Ammon's horn (tissue), 1 donor: ENCODE results near the gene C15orf39.
"Not testable (repeated sequence)": the region's sequence is repeated elsewhere in the genome, so short reads cannot be mapped to it uniquely, and the experiment has no call there.

Source experiments
- DNase-seq: peaks from one replicate; pipeline ENCODE4 v3.0.0-alpha.2; 2016; ENCODE audit warnings: low spot score

The C15orf39 gene

DNA sequence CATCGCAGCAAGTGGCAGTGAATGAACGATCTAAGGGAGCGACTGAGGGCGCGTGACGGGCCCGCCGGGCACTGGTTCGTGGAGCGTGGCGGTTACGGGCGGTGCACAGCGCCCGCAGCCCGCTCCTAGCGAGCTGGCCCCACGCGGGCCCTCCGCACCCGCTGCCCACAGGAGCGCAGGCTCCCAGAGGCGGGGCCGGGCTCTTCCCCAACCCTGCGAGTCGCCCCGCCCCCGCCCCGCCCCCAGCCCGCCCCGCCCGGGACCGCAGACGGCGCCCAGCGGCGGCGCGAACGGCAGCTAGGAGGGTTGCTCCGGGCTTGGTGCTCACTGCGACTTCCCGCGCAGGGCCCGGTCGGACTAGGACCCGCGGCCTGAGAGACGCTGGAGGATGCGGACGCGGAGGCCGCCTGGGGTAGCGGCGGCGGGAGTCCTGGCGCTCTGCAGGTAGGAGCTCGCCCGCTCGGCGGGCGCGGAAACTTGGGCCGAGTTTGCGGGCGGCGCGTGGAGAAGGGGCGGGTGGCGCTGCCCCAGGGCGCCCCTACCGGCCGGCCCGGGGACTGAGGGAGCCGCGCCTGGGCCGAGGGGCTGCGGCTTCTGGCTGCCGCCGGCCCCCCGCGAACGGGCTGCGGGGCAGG is at the start of gene C15orf39:
C15orf39 (plus strand) TSS at position 267 of the 635 bp plus-strand sequence. CDS start 4,167 bp downstream, outside the sequence.
- peak; percentile 71 for DNase-seq

DNA sequence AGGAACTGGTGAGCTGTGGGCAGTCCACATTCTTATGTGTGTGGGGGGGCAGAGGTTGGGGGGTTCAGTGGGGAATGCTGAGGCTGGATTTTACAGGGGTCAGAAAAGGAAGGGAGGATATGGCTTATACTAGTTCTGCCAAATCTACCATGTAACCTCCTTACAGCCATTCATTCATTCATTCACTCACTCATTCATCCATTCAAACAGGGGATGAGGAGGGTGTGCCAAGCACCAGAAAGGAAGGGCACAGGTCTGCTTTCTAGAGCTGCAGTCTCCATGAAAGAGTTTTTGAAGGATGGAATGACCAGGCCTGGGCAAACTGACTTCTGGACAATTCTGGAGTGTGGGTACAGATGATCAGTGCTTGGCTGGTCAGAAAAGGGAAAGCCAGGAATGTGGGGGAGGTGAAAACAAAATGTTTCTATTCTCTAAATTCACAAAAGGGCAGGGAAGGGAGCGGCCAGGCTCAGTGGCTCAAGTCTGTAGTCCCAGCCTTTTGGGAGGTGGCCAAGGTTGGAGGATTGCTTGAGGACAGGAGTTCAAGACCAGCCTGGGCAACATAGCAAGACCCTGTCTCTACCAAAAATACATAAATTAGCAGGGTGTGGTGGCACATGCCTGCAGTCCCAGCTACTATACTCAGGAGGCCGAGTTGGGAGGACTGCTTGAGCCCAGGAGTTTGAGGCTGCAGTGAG is 49.2 kb upstream of the C15orf39 start:
- DNase-seq: no peak

DNA sequence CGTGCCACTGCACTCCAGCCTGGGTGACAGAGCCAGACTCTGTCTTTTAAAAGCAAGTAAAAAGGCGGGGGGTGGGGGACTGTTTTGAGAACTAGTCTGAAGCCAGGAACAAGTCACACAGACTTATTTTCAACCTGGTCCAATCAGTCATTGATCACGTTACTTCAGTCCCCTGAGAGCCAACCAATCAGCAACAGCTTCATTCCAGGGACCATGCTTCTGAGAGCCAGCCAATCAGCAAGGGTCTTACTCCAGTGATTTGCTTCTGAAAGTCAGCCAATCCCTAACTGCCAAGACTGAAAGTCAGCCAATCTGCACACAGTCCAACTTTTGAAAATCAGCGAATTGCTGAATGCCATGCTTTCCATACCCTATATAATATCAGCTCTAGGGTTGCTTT is 48.6 kb upstream of the C15orf39 start:
- peak; percentile 61 for DNase-seq

GRCh38 chr15:75153565-75154276 is 48.0 kb upstream of the C15orf39 start:
- peak; percentile 32 for DNase-seq

DNA sequence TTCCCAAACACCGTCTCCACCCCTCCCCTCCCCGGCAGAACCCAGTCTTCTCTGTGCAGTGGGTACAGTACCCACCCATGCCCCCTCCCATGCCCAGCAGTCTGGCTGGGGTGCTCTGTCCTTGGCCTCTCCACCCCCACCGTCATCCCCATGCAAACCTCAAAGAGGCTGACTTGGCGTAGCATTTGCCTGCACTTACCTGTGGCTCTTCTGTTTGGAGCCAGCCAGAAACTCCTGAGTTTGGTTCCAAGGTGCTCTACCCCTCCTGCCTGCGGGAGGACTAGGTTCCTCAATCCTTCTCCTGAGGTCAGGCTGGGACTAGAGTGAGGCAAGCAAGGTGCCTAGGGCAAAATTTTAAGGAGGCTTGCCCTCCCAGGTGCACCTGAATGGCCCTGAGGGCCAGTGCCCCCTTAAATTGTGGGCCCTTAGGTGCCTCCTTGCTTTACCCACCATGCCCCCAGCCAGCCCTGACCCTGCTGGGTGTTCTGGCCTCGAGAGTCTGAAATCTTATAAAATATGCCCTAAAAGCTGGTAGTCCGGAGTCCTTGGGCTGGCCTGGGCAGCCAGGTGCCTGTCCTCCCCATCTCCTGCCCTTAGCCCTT is 47.1 kb upstream of the C15orf39 start:
- DNase-seq: no peak

GRCh38 chr15:75156326-75157215 is 45.1 kb upstream of the C15orf39 start:
- no peak for DNase-seq

DNA sequence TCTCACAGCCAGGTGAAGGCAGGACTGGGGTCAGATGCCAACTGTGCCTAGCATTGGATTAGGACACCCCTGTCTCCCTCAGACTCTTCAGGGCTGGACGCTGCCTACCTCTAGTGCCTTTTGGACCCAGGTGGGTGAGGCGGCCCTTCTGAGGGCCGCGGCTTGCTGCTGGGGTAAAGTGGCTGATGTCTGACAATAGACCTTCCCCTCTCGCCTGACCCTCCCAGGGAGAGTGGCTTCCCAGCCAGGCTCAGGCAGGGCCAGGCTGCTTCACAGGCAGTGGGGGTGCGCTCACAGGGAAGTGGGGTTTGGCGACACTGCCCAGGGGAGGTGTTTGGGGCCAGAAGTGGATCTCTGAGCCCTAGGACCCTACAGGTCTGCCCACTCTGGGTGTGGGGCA is 43.3 kb upstream of the C15orf39 start:
- DNase-seq: no peak

- no peak for DNase-seq
Observed at GRCh38 chr15:75159244-75159643, 42.4 kb upstream of the C15orf39 start.

- no peak for DNase-seq
Observed at GRCh38 chr15:75161106-75161916, 40.4 kb upstream of the C15orf39 start.

DNA sequence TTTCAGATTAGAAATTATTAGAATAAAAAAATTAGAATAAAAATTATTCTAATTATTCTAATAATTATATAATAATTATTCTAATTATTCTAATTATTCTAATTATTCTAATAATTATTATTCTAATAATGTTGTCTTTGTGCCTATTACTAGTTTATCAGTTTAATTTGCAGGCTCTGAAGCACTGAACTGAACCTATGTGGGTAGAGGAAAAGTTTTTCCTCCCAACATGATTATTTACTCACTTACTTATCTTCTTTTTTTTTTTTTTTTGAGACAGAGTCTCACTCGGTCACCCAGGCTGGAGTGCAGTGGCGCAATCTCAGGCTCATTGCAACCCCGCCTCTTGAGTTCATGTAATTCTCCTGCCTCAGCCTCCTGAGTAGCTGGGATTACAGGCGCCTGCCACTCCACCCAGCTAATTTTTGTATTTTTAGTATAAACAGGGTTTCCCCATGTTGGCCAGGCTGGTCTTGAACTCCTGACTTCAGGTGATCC is 39.7 kb upstream of the C15orf39 start:
- DNase-seq: no peak

DNA sequence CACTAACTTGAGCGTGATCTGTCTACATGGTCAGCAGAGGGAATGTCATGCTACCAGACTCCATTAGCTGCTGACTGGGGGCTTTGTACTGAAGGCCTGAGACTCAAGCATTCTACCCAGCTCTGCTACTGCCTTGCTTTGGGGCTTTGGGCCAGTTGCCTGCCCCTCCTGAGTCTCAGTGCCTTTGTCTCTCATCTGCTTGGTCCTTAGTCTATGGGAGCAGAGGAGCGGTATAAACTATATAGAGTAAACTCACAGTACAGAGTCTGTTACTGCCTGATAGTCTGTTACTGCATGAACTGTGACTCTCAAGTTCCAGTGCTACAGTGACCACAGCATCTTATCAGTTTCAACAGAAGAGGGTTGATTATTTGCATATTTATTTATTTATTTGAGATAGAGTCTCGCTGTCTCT is 38.5 kb upstream of the C15orf39 start:
- no peak for DNase-seq

DNA sequence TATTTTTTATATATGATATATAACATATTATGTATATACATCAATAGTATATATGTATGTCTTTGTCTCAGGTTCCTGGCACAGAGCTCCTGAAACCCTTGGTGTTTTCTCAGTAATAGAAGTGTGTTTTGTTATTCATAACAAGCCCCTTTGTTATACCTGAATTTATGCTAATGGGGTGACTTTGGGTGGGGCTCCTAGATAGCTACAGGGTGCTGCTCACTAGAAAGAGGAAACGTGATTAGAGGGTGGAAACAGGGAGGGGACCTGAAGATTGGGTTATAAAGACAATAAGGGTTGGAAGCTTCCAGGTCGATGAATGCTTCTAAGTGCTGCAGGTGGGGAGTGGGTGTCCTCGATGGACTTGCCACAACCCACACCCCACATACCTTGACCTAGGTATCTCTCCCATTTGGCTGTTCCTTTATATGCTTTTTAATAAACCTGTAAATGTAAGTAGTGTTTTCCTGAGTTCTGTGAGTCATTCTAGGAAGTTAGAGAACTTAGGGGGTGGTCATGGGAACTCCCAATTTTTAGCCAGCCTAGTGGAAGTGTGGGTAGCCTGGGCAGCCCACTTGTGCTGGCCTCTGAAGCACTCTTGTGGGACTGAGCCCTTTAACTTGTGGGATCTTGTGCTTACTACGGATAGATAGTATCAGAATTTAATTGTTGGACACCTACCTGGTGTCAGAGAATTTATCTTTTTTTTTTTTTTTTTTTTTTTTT is 36.9 kb upstream of the C15orf39 start:
- no peak for DNase-seq

GRCh38 chr15:75166489-75167063 is 35.1 kb upstream of the C15orf39 start:
- not testable (repeated sequence) for DNase-seq

DNA sequence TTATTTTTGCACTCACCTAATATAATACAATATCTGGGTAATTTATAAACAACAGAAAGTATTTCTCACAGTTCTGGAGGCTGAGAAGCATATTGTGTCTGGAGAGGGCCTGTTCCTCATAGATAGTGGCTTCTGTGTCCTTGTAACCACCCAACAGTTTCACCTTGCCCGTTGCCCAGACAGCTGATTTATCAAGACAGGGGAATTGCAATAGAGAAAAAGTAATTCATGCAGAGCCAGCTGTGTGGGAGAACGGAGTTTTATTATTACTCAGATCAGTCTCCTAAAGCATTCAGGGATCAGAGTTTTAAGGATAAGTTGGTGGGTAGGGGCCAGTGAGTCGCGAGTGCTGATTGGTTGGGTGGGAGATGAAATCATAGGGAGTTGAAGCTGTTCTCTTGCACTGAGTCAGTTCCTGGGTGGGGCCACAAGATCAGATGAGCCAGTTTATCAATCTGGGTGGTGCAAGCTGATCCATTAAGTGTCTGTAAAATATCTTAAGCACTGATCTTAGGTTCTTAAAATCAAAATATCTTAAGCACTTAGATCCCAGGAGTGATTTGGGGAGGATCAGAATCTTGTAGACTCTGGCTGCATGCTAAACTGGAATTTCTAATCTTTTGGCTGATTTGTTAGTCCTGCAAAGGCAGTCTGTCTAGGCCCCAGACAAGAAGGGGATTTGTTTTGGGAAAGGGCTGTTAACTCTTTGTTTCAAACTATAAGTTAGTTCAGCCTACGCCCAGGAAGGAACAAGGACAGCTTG is 33.9 kb upstream of the C15orf39 start:
- no peak for DNase-seq

DNA sequence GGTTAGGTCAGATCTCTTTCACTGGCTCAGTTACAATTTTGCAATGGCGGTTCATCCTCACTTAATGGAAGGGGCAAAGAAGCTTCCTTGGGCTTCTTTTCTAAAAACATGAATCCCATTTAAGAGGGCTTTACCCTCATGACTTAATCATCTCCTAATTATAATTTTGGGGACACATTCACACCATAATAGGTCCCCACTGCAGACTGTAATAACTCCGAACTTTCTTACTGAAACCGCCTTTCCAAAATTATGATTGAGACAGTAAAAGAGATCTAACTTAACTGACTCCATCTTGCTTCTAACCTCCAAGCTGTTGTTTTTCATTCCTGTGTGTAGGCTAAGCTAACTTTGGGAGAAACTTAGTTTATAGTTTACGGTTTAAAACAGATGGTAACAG is 33.3 kb upstream of the C15orf39 start:
- no peak for DNase-seq

GRCh38 chr15:75170203-75170602 is 31.5 kb upstream of the C15orf39 start:
- no peak for DNase-seq

- DNase-seq: no peak
Observed at GRCh38 chr15:75170711-75171341, 30.9 kb upstream of the C15orf39 start.

- DNase-seq: no peak
Observed at GRCh38 chr15:75171408-75171807, 30.3 kb upstream of the C15orf39 start.
